Progenitor cell of endocrine pancreas (in vitro differentiated cells): ENCODE measurements around the gene RPS25. TPM values are rescaled to one million over a fixed set of nuclear protein-coding genes. Genes with fewer than 3 reads are reported as not detected.
"Not testable (repeated sequence)": the region's sequence is repeated elsewhere in the genome, so short reads cannot be mapped to it uniquely, and the experiment has no call there.

ENCODE experiments used
- DNase-seq: peaks from one replicate; pipeline ENCODE4 v3.0.0; 2021; ENCODE audit warnings: low spot score; ENCODE audit not compliant: unreplicated experiment
- H3K27ac Mint-ChIP-seq: 2 replicates; pipeline ENCODE4 v1.8.0; 2021; ENCODE audit warnings: mild to moderate bottlenecking, moderate library complexity, mixed read lengths
- H3K27me3 Mint-ChIP-seq: 2 replicates; pipeline ENCODE4 v1.8.0; 2021; ENCODE audit warnings: mixed read lengths
- H3K36me3 Mint-ChIP-seq: 2 replicates; pipeline ENCODE4 v1.8.0; 2022; ENCODE audit warnings: mixed read lengths; ENCODE audit not compliant: insufficient read depth
- H3K4me1 Mint-ChIP-seq: 2 replicates; pipeline ENCODE4 v1.8.0; 2021; ENCODE audit warnings: low read depth, mixed read lengths
- H3K4me3 Mint-ChIP-seq: 2 replicates; pipeline ENCODE4 v1.8.0; 2021; ENCODE audit warnings: low read depth, mild to moderate bottlenecking, moderate library complexity, mixed read lengths
- H3K9me3 Mint-ChIP-seq: 2 replicates; pipeline ENCODE4 v1.8.0; 2021; ENCODE audit warnings: low read depth, mixed read lengths
- CTCF ChIP-seq: fragments of 200-600 bp; sonication (generic); IDR thresholded peaks from one replicate; pipeline ENCODE4 v1.5.0; 2021; ENCODE audit warnings: antibody characterized with exemption, mild to moderate bottlenecking; ENCODE audit not compliant: unreplicated experiment
- total RNA-seq: library from RNA; stranded (reverse); gene quantifications from 2 replicates; pipeline ENCODE4 v1.2.1, GENCODE V29; 2021

The RPS25 gene
- total RNA-seq, 1 donor from 2014 or later, result 1,112 TPM

DNA sequence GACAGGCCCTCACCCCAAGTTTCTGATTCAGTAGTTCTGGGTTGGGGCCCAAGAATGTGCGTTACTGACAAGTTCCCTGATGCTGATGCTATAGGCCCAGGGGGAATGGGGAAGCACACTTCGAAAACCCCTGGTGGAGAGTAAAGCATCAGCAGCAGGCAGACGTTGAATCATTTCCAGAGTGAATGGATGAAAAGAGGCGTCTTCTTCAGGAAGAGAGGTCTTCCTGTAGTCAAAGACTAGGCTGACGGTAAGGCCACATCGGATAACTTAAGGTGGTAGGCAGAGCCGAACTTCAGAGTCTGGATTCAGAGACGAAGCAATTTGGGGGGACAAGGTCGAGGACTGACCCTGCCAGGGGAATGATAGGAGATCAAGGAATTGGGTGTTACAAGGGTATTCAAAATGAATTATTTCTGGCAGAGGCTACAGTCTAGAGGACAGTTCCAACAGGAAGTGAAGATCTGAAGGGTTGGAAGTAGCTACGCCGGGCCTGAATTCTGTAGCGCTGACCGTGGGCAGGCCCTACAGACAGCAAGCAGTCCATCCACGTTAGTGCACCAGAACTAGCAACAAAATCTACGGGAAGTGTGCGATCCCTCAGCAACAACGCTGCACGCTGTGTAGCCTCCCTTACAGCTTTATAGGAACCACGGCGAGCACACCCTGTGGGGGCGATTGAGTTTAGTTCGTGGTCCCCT, 21.1 kb downstream of the RPS25 start:
- DNase-seq, result no peak
- H3K9me3 Mint-ChIP-seq, result no peaks in the 10 kb centered on the region
- H3K36me3 Mint-ChIP-seq, result peaks cover 7% of the 10 kb centered on the region
- TF ChIP-seq CTCF, result peak; percentile 19
- H3K4me1 Mint-ChIP-seq, result peaks cover 19% of the 10 kb centered on the region
- peak overlapping the region; percentile 53 for H3K27ac Mint-ChIP-seq
- H3K27me3 Mint-ChIP-seq, result no peaks in the 10 kb centered on the region
- peak overlapping the region; percentile 98 for H3K4me3 Mint-ChIP-seq

DNA sequence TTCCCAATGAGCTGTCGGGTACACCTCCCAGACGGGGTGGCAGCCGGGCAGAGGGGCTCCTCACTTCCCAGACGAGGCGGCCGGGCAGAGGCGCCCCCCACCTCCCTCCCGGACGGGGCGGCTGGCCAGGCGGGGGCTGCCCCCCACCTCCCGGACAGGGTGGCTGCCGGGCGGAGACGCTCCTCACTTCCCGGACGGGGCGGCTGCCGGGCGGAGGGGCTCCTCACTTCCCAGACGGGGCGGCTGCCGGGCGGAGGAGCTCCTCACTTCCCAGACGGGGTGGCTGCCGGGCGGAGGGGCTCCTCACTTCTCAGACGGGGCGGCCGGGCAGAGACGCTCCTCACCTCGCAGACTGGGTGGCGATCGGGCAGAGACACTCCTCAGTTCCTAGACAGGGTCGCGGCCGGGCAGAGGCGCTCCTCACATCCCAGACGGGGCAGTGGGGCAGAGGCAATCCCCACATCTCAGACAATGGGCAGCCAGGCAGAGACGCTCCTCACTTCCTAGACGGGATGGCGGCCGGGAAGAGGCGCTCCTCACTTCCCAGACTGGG, 26.6 kb downstream of the RPS25 start:
- not testable (repeated sequence) for H3K27me3 Mint-ChIP-seq, H3K36me3 Mint-ChIP-seq, H3K4me1 Mint-ChIP-seq, H3K27ac Mint-ChIP-seq, DNase-seq, H3K9me3 Mint-ChIP-seq, H3K4me3 Mint-ChIP-seq

DNA sequence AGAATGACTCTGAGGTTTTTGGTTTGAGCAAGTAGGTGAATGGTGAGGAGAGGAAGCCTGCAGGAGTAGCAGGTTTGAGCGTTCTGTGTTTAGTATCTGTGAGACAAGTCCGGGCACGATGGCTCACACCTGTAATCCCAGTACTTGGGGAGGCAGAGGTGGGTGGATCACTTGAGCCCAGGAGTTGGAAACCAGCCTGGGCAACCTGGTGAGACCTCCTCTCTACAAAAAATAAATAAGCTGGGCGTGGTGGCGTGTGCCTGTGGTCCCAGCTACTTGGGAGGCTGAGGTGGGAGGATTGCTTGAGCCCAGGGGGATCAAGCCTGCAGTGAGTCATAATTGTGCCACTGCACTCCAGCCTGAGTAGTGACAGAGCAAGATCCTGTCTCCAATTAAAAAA, 29.9 kb downstream of the RPS25 start:
- no peak for DNase-seq
- H3K4me1 Mint-ChIP-seq, result no peaks in the 10 kb centered on the region
- H3K36me3 Mint-ChIP-seq, result peaks cover 7% of the 10 kb centered on the region
- H3K27ac Mint-ChIP-seq, result no peak overlapping the region
- no peak overlapping the region for H3K4me3 Mint-ChIP-seq
- H3K27me3 Mint-ChIP-seq, result no peaks in the 10 kb centered on the region
- TF ChIP-seq CTCF, result no peak
- H3K9me3 Mint-ChIP-seq, result no peaks in the 10 kb centered on the region

DNA sequence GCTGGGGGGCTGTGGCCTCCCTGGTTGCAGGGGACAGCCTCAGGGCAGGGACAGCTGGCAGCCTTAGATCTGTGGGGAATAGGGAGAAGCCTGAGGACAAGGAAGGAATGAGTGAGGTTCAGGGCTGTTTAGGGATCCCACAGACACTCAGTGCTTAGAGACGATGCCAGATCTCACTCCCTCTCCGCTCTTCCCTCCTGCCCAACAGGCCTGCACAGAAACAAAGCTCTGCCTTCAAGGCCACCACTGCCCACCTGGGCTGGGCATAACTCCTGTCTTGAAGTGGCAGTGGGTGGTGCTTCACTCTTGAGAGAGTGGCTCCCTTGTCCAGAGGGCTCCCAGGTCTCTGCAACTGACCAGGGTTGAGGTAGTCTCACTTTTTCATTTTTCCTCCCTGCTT, 33.3 kb downstream of the RPS25 start:
- Mint-ChIP-seq H3K4me3 (no peak overlapping the region), H3K9me3 (no peaks in the 10 kb centered on the region), H3K4me1 (peaks cover 2% of the 10 kb centered on the region), H3K27ac (no peak overlapping the region), H3K27me3 (peaks cover 9% of the 10 kb centered on the region), H3K36me3 (no peaks in the 10 kb centered on the region)
- no peak for DNase-seq
- TF ChIP-seq CTCF, result no peak

DNA sequence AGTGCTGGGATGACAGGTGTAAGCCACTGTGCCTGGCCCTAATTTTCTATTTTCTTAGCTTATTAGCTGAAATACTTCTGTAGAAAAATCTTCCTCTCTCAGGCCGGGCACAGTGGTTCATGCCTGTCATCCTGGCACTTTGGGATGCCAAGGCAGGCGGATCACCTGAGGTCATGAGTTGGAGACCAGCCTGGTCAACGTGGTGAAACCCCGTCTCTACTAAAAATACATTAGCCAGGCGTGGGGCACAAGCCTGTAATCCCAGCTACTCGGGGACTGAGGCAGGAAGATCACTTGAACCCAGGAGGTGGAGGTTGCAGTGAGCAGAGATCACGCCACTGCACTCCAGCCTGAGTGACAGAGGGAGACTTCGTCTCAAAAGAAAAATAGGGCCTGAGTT, 33.8 kb downstream of the RPS25 start:
- H3K27me3 Mint-ChIP-seq, result peaks cover 13% of the 10 kb centered on the region
- not testable (repeated sequence) for H3K27ac Mint-ChIP-seq, DNase-seq, H3K36me3 Mint-ChIP-seq, H3K9me3 Mint-ChIP-seq, H3K4me3 Mint-ChIP-seq, H3K4me1 Mint-ChIP-seq

GRCh38 chr11:118980191-118980881, 37.8 kb downstream of the RPS25 start:
- H3K36me3 Mint-ChIP-seq, result no peaks in the 10 kb centered on the region
- DNase-seq, result no peak
- no peak for TF ChIP-seq CTCF
- H3K27me3 Mint-ChIP-seq, result peaks cover 20% of the 10 kb centered on the region
- no peak overlapping the region for H3K4me3 Mint-ChIP-seq
- no peaks in the 10 kb centered on the region for H3K9me3 Mint-ChIP-seq
- peaks cover 2% of the 10 kb centered on the region for H3K4me1 Mint-ChIP-seq
- H3K27ac Mint-ChIP-seq, result no peak overlapping the region
